Left lung (tissue), 10 donors: Measurements from ENCODE around the gene BBC3. TPM values are rescaled to one million over a fixed set of nuclear protein-coding genes. Genes with fewer than 3 reads are reported as not detected.

Source experiments
- ATAC-seq: fragments of 200-7000 bp; cut with Tn5 transposase; one replicate; pipeline ENCODE4 v1.9.1; 2020; ENCODE audit warnings: moderate library complexity
- DNase-seq, 4 donors: peaks; one replicate each; pipeline ENCODE4 v3.0.0-alpha.2; 2013 to 2020
- H3K27ac ChIP-seq, 2 donors: fragments of 200-600 bp; sonication (generic) in 1 of 2; one replicate each; pipeline versions ENCODE4 v1.5.0 to v1.8.0; 2020 to 2021
- H3K27me3 ChIP-seq, 2 donors: fragments of 200-600 bp; sonication (generic) in 1 of 2; one replicate each; pipeline versions ENCODE4 v1.5.0 to v1.8.0; 2020 to 2021
- H3K36me3 ChIP-seq, 2 donors: fragments of 200-600 bp; sonication (generic) in 1 of 2; one replicate each; pipeline versions ENCODE4 v1.5.0 to v1.8.0; 2020 to 2021
- H3K4me1 ChIP-seq, 2 donors: fragments of 200-600 bp; one replicate each; pipeline ENCODE4 v1.8.0; 2021
- H3K4me3 ChIP-seq, 2 donors: fragments of 200-600 bp; sonication (generic) in 1 of 2; one replicate each; pipeline versions ENCODE4 v1.5.0 to v1.8.0; 2020 to 2021; ENCODE audit warnings: mild to moderate bottlenecking in 1 of 2
- H3K9me3 ChIP-seq, 2 donors: fragments of 200-600 bp; sonication (generic) in 1 of 2; one replicate each; pipeline versions ENCODE4 v1.5.0 to v1.8.0; 2020 to 2021
- CTCF ChIP-seq, 2 donors: fragments of 200-600 bp; sonication (generic) in 1 of 2; IDR thresholded peaks; one replicate each; pipeline versions ENCODE4 v1.5.0 to v1.8.0; 2021; ENCODE audit warnings: antibody characterized with exemption in 2 of 2
- intact Hi-C, 2 donors: fragments of 100-400 bp; cut with DNase I; formaldehyde crosslinking; loops; one replicate each; pipeline versions ENCODE4 v1.11.2 to v1.14.2; 2022
- polyA plus RNA-seq, 6 donors: library from polyadenylated mRNA; unstranded; fragments of 120-200 nt; gene quantifications; one replicate each; pipeline ENCODE4 v1.2.1, GENCODE V29; 2013; ENCODE audit not compliant: insufficient read length in 6 of 6
- total RNA-seq, 2 donors: library from RNA; stranded (reverse); fragmentation: NEBNext Ultra II Directional; extraction: Animal tissue kit (Norgen Biotek cat#: 25700); gene quantifications; one replicate each; pipeline ENCODE4 v1.2.1, GENCODE V29; 2021
- donor health status: DM: no; HTN: yes; CAD: no.
- donor health status: DM: no; HTN: no; CAD: no.

Gene BBC3
- total and polyA plus RNA-seq, 8 donors: 1.6 to 13.8 (median 2.7) TPM

DNA sequence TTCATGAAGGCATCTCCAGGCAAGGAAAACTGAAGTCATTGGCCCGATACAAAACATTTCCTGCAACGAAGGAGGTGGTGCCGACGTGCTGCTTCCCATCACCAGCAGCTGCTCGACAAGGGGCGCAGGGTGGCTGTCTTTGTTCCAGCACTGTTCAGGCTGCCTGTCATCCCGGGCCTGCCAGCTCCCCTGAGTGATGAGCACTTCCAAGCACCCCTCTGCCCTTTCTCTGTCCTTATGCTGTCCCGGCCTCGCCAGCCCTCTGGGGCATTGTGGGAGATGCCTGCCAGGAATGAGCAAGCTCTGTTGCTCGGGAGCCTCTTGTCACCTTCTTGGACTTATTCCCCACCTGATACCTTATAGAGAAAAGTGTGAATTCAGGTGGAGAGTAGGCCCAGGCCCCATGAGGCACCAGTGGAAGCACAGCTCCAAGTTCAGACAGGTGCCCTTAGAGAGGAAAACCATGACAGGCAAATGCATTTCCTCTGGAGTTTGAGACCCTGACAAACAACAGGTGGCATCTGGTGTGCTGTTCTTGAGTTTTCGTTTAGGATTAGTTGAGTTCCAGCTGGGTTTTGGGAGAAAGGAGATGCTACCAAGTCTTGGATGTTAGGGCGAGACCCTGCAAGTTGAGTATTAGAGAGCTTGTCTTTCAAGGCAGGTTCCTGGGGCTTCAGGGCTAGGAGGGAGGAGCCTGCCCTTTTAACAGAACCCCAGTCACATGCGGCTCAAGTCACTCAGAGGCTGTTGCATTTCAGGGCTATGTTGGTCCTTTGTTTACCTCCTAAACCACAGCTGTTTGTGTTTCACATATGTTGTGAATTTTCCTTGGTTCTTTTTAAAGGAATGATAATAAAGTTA, 21.4 kb downstream of the BBC3 start:
- TF ChIP-seq CTCF (IDR thresholded peaks at IDR 0.05): no peak
- Histone ChIP-seq H3K27me3 (no peaks in the 10 kb centered on the region), H3K36me3 (peaks cover 0 to 58% of the 10 kb centered on the region in 2 donors), H3K27ac (no peak overlapping the region), H3K4me1 (peaks cover 6 to 14% of the 10 kb centered on the region in 2 donors), H3K4me3 (no peak overlapping the region), H3K9me3 (no peaks in the 10 kb centered on the region)
- DNase-seq (no peak), ATAC-seq (no peak)
- intact Hi-C loops: loop anchor here in 1 of 2 donors (5.0 kb wide), 1 partner anchor 38 kb away; no protein-coding TSS in a partner anchor

DNA sequence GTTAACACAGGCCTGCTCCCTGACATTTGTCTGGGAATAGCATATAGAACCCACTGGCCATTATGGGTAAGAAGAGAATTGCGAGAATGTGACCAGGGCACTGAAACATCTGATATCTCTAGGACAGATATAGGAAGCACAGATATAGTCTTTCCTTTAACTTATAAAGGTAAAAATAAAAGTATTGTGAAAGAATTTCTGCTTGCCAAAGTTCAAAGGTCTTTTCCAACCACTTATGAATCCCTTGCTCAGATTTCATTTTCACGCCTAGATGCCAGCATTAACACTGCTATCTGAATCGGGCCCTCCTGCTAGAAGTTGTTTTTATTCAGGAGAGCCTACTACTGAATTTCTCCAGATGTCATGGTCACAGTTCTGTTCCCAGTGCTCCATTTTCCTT, 27.7 kb downstream of the BBC3 start:
- intact Hi-C loops: no loop called here
- H3K9me3 ChIP-seq: no peaks in the 10 kb centered on the region
- H3K27me3 ChIP-seq: no peaks in the 10 kb centered on the region
- H3K4me1 ChIP-seq: no peaks in the 10 kb centered on the region
- H3K27ac ChIP-seq: no peak overlapping the region
- no peak for TF ChIP-seq CTCF (IDR thresholded peaks at IDR 0.05)
- no peak overlapping the region for H3K4me3 ChIP-seq
- peaks cover 0 to 88% of the 10 kb centered on the region in 2 donors for H3K36me3 ChIP-seq
- ATAC-seq: no peak
- no peak for DNase-seq

DNA sequence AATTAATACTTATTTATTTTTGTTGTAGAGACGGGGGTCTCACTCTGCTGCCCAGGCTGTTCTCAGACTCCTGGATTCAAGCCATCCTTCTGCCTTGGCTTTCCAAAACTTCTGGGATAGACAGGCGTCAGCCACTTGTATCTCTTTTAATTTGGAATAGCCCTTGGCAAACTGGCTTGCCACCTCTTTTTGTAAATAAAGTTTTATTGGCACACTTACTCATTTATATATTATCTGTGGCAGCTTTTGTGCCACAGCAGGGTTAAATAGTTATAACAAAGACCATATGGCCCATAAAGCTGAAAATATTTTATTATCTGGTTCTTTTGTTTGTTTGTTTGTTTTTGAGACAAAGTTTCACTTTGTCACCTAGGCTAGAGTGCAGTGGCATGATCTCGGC, 30.5 kb downstream of the BBC3 start:
- intact Hi-C loops: no loop called here
- Histone ChIP-seq H3K9me3 (no peaks in the 10 kb centered on the region), H3K27me3 (no peaks in the 10 kb centered on the region), H3K27ac (no peak overlapping the region), H3K4me3 (no peak overlapping the region), H3K4me1 (no peaks in the 10 kb centered on the region), H3K36me3 (peaks cover 0 to 81% of the 10 kb centered on the region in 2 donors)
- ATAC-seq: no peak
- TF ChIP-seq CTCF (IDR thresholded peaks at IDR 0.05): no peak
- no peak for DNase-seq

DNA sequence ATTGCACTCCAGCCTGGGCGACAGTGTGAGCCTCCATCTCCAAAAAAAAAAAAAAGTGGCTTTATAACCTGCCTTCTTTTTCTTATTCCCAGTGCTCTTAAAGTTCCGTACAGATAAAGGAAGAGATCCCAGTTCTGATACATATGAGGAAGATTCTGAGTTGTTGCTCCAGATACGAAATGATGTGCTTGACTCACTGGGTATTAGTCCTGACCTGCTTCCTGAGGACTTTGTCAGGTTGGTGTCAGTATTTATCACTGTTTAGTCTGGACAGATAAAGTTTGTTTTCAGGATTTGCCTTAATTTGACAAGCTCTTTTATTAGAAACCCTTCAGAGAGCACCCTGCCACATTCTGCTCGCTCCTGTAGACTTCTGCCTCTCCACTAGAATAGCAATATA, 33.9 kb downstream of the BBC3 start:
- no peaks in the 10 kb centered on the region for H3K27me3 ChIP-seq
- DNase-seq: no peak
- H3K9me3 ChIP-seq: no peaks in the 10 kb centered on the region
- TF ChIP-seq CTCF (IDR thresholded peaks at IDR 0.05): no peak
- no peak for ATAC-seq
- intact Hi-C loops: no loop called here
- no peak overlapping the region for H3K4me3 ChIP-seq
- no peak overlapping the region for H3K27ac ChIP-seq
- no peaks in the 10 kb centered on the region for H3K4me1 ChIP-seq
- peaks cover 0 to 51% of the 10 kb centered on the region in 2 donors for H3K36me3 ChIP-seq

- Histone ChIP-seq H3K9me3 (no peaks in the 10 kb centered on the region), H3K36me3 (peaks cover 0 to 38% of the 10 kb centered on the region in 2 donors), H3K4me1 (peaks cover under 1 to 7% of the 10 kb centered on the region in 2 donors), H3K27me3 (no peaks in the 10 kb centered on the region), H3K4me3 (no peak overlapping the region), H3K27ac (no peak overlapping the region)
- DNase-seq: no peak
- intact Hi-C loops: no loop called here
- TF ChIP-seq CTCF (IDR thresholded peaks at IDR 0.05): no peak
- no peak for ATAC-seq
Measured at GRCh38 chr19:47195434-47195833, 35.6 kb downstream of the BBC3 start.
